Raji (cell line): ENCODE data around the gene CD48.

ENCODE experiments used
- POLR2A ChIP-seq: IDR thresholded peaks from 2 replicates; pipeline ENCODE4 v1.6.1; 2011; ENCODE audit warnings: low read depth, low read length, control low read depth; ENCODE audit not compliant: insufficient read depth

Gene CD48

GRCh38 chr1:160640359-160641123, 71.1 kb downstream of the CD48 start:
- TF ChIP-seq POLR2A = no peak

- no peak for TF ChIP-seq POLR2A
Observed at GRCh38 chr1:160639652-160640051, 72.0 kb downstream of the CD48 start.

- TF ChIP-seq POLR2A = no peak
Observed at GRCh38 chr1:160638926-160639325, 72.7 kb downstream of the CD48 start.

GRCh38 chr1:160638540-160638857, 73.1 kb downstream of the CD48 start:
- TF ChIP-seq POLR2A = no peak

- no peak for TF ChIP-seq POLR2A
Observed at GRCh38 chr1:160637821-160638539, 73.6 kb downstream of the CD48 start.

- TF ChIP-seq POLR2A = no peak
Observed at GRCh38 chr1:160637065-160637464, 74.6 kb downstream of the CD48 start.

GRCh38 chr1:160636547-160636946, 75.1 kb downstream of the CD48 start:
- no peak for TF ChIP-seq POLR2A

GRCh38 chr1:160636076-160636475, 75.5 kb downstream of the CD48 start:
- no peak for TF ChIP-seq POLR2A

GRCh38 chr1:160634543-160635491, 76.8 kb downstream of the CD48 start:
- TF ChIP-seq POLR2A = no peak

- no peak for TF ChIP-seq POLR2A
Observed at GRCh38 chr1:160633330-160633903, 78.2 kb downstream of the CD48 start.

GRCh38 chr1:160631983-160632625, 79.5 kb downstream of the CD48 start:
- TF ChIP-seq POLR2A = no peak

- no peak for TF ChIP-seq POLR2A
Observed at GRCh38 chr1:160630523-160631451, 80.8 kb downstream of the CD48 start.
